ENCODE measurements around the gene PIAS1.

DNA sequence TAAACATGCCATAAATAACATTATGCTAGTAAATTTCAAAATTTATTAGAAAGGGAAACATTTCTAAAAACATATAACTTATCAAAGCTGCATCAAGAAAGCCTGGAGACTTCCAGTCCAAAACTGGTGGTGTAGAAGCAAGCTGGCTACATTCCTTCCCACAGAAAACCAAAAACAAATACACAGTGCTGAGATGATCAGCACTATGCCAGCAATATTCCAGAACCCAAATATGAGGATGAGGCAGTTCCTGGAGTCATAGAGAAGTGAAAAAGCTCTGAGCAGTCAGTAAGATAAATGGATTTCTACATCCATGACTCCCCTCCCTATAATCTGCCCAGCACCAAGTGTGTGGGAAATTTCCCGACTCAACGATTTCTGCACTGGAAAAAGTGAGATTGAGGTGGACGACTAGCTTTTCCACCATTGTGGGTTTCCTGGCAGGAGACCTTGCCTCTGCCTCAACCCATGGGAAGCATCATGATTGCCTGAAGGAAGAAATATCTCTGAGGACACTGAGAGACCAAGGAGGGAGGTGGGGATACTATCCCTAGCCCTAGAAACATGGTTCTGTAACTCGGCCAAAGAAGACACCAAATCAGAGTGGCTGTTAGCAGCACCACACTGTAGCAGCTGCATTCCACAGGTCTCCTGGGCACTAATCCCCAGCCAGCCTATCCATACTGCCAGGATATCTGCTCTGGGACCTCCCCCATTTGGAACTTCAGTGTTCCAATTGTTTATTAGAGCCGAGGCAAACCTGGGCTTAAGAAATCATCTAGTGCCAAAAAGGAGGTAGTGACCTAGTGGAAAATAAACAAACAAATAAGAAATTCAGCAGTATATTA lies 187.2 kb downstream of the PIAS1 start:
- TF ChIP-seq, protein P1, sequence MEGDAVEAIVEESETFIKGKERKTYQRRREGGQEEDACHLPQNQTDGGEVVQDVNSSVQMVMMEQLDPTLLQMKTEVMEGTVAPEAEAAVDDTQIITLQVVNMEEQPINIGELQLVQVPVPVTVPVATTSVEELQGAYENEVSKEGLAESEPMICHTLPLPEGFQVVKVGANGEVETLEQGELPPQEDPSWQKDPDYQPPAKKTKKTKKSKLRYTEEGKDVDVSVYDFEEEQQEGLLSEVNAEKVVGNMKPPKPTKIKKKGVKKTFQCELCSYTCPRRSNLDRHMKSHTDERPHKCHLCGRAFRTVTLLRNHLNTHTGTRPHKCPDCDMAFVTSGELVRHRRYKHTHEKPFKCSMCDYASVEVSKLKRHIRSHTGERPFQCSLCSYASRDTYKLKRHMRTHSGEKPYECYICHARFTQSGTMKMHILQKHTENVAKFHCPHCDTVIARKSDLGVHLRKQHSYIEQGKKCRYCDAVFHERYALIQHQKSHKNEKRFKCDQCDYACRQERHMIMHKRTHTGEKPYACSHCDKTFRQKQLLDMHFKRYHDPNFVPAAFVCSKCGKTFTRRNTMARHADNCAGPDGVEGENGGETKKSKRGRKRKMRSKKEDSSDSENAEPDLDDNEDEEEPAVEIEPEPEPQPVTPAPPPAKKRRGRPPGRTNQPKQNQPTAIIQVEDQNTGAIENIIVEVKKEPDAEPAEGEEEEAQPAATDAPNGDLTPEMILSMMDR (IDR thresholded peaks at IDR 0.05; ENCODE audit: low read depth, low read length): no peak
- no peak for TF ChIP-seq EZH2phosphoT487 (IDR thresholded peaks at IDR 0.05; ENCODE audit: low read depth)
